Activated CD4-positive, alpha-beta T cell treated with anti-CD3 and anti-CD28 coated beads for 36 hours (primary cell): ENCODE results near the gene CASKIN1. TPM values are rescaled to one million over a fixed set of nuclear protein-coding genes. Genes with fewer than 3 reads are reported as not detected.
"Not testable (repeated sequence)": the region's sequence is repeated elsewhere in the genome, so short reads cannot be mapped to it uniquely, and the experiment has no call there.

Source experiments
- ATAC-seq: fragments of 200-7000 bp; cut with Tn5 transposase; one replicate; pipeline ENCODE4 v1.10.0; 2021; ENCODE audit warnings: mild to moderate bottlenecking, moderate library complexity
- CTCF ChIA-PET: fragments of 350-600 bp; sonication (Branson Sonifier 250); formaldehyde crosslinking; loops from one replicate; lab custom pipeline; 2021; ENCODE audit warnings: antibody characterized with exemption; lab: Charles Lee
- POLR2A ChIA-PET: fragments of 350-600 bp; sonication (Branson Sonifier 250); formaldehyde crosslinking; loops from one replicate; lab custom pipeline; 2021; ENCODE audit warnings: antibody characterized with exemption, inconsistent platforms; lab: Charles Lee
- DNase-seq: peaks from one replicate; pipeline ENCODE4 v3.0.0-alpha.2; 2020
- H3K27ac Mint-ChIP-seq: one replicate; pipeline ENCODE4 v1.8.0; 2021; ENCODE audit warnings: mixed read lengths
- H3K27me3 Mint-ChIP-seq: one replicate; pipeline ENCODE4 v1.8.0; 2021; ENCODE audit warnings: mixed read lengths
- H3K36me3 Mint-ChIP-seq: one replicate; pipeline ENCODE4 v1.8.0; 2021; ENCODE audit warnings: low read depth, mixed read lengths
- H3K4me1 Mint-ChIP-seq: one replicate; pipeline ENCODE4 v1.8.0; 2021; ENCODE audit warnings: mixed read lengths
- H3K4me3 Mint-ChIP-seq: one replicate; pipeline ENCODE4 v1.8.0; 2021; ENCODE audit warnings: mild to moderate bottlenecking, moderate library complexity, mixed read lengths
- H3K9me3 Mint-ChIP-seq: one replicate; pipeline ENCODE4 v1.8.0; 2021; ENCODE audit warnings: low read depth, mixed read lengths
- intact Hi-C, 2 experiments: fragments of 100-400 bp; cut with DNase I in 1 of 2; cut with micrococcal nuclease in 1 of 2; formaldehyde crosslinking; loops; one replicate each; pipeline versions ENCODE4 v1.14.2 to v1.15.1; 2022 to 2024; cut with DNase I, micrococcal nuclease
- total RNA-seq, 2 experiments: library from RNA; stranded (reverse); gene quantifications; one replicate each; pipeline ENCODE4 v1.2.3, GENCODE V29; 2021

CASKIN1 gene
- total RNA-seq: 1 to 10 TPM in 1 of 2 experiments, under 1 TPM in 1; 0.98 to 1.3 TPM

GRCh38 chr16:2196162-2196980 is at the start of gene CASKIN1:
Gene CASKIN1, minus strand, starts transcription at chr16:2196605. Its CDS starts 173 bp downstream, at chr16:2196432.
- DNase-seq: peak; percentile 42
- Mint-ChIP-seq H3K9me3 (no peaks in the 10 kb centered on the region), H3K27me3 (peaks cover 23% of the 10 kb centered on the region), H3K27ac (no peak within 1 kb of the TSS), H3K4me1 (peaks cover 5% of the 10 kb centered on the region), H3K4me3 (peak within 1 kb of the TSS; percentile 26), H3K36me3 (no peaks in the 10 kb centered on the region)
- intact Hi-C loops: loop anchor here in 1 of 2 experiments (5.0 kb wide), 1 partner anchor 291 kb away; no protein-coding TSS in a partner anchor
- ChIA-PET CTCF (interaction anchor here (0.9 kb wide), 1 partner anchor 56 kb away, joined by 3 read pairs; no protein-coding TSS in a partner anchor), POLR2A (interaction anchor here (0.6 kb wide), 1 partner anchor 234 kb away, joined by 3 read pairs; no protein-coding TSS in a partner anchor)
- ATAC-seq: peak; percentile 43

DNA sequence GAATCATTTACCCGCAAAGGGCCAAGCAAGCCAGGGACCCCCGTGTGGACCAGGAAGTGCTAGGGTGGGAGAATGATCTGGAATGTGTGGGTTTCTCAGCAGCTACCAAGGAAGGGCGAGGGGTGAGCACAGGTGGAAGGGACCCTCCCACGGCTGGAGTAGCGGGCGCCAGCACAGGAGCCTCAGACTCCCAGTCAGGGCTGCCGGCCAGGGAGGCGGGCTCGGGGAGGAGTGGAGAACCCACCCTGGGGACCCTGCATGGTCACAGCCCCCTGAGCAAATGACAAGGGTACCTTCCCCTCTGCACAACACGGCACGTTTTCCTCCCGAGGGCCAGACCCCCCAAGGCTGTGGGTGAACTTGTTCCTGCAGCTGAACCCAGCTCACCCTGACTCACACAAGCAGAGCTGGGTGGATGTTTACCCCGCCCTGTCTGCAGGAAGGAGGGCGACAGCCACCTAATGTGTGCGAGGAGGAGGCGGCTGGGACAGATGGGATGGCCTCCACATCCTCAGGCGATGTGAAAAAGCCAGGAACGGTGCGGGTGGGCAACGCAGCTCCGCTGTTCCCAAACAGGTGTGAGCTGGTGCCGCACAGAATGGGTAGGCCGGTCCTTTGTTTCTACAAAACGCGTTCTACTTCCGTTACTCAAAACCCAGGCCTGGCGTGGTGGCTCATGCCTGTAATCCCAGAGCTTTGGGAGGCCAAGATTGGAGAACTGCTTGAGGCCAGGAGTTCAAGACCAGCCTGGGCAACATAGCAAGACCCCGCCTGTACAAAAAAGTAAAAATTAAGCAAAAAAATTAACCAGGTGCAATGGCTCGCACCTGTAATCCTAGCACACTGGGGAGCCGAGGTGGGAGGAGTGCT is 48.8 kb upstream of the CASKIN1 start:
- ATAC-seq: no peak
- Mint-ChIP-seq H3K4me3 (no peak overlapping the region), H3K36me3 (peaks cover 15% of the 10 kb centered on the region), H3K27me3 (no peaks in the 10 kb centered on the region), H3K27ac (no peak overlapping the region), H3K9me3 (no peaks in the 10 kb centered on the region), H3K4me1 (no peaks in the 10 kb centered on the region)
- no peak for DNase-seq
- POLR2A ChIA-PET: no interaction called here
- intact Hi-C loops: no loop called here
- CTCF ChIA-PET: no interaction called here

- H3K27me3 Mint-ChIP-seq: no peaks in the 10 kb centered on the region
- no peak overlapping the region for H3K4me3 Mint-ChIP-seq
- no peaks in the 10 kb centered on the region for H3K4me1 Mint-ChIP-seq
- intact Hi-C loops: no loop called here
- no peaks in the 10 kb centered on the region for H3K9me3 Mint-ChIP-seq
- ChIA-PET CTCF (no interaction called here), POLR2A (no interaction called here)
- ATAC-seq (no peak), DNase-seq (no peak)
- no peak overlapping the region for H3K27ac Mint-ChIP-seq
- peaks cover 15% of the 10 kb centered on the region for H3K36me3 Mint-ChIP-seq
Measured at GRCh38 chr16:2244301-2244700, 47.9 kb upstream of the CASKIN1 start.

DNA sequence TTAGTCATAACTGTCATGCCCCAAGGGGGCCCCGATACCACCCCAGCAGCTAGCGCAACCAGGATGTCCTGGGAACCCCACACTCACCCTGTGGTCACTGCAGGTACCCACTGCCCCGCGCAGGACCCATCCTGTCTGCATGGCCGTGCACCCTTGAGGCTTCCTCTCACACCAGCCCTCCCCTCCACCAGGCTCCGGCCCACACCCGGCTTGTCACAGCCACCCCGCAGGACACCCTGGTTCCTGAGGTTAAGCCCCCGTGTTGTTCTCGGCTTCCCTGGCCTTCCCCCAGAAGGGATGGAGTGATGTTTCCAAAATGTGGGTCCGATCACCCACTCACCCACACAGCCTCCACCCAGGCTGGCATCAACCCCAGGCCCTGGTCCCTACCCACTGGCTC is 47.4 kb upstream of the CASKIN1 start:
- H3K4me3 Mint-ChIP-seq: no peak overlapping the region
- H3K27ac Mint-ChIP-seq: no peak overlapping the region
- H3K9me3 Mint-ChIP-seq: no peaks in the 10 kb centered on the region
- ChIA-PET CTCF (interaction anchor here (1.0 kb wide), 1 partner anchor 49 kb away, joined by 3 read pairs; no protein-coding TSS in a partner anchor), POLR2A (no interaction called here)
- DNase-seq (no peak), ATAC-seq (no peak)
- no peaks in the 10 kb centered on the region for H3K27me3 Mint-ChIP-seq
- H3K4me1 Mint-ChIP-seq: no peaks in the 10 kb centered on the region
- H3K36me3 Mint-ChIP-seq: peaks cover 15% of the 10 kb centered on the region
- intact Hi-C loops: no loop called here

GRCh38 chr16:2243031-2243528 is 46.7 kb upstream of the CASKIN1 start:
- no peak overlapping the region for H3K4me3 Mint-ChIP-seq
- CTCF ChIA-PET: interaction anchor here (1.0 kb wide), 1 partner anchor 49 kb away, joined by 3 read pairs; no protein-coding TSS in a partner anchor
- no peaks in the 10 kb centered on the region for H3K4me1 Mint-ChIP-seq
- H3K27me3 Mint-ChIP-seq: no peaks in the 10 kb centered on the region
- POLR2A ChIA-PET: interaction anchor here (0.6 kb wide), 1 partner anchor 21 kb away, joined by 3 read pairs; no protein-coding TSS in a partner anchor
- DNase-seq (no peak), ATAC-seq (no peak)
- intact Hi-C loops: no loop called here
- H3K27ac Mint-ChIP-seq: no peak overlapping the region
- no peaks in the 10 kb centered on the region for H3K9me3 Mint-ChIP-seq
- H3K36me3 Mint-ChIP-seq: peaks cover 10% of the 10 kb centered on the region

- POLR2A ChIA-PET: interaction anchor here (0.6 to 1.0 kb wide), 2 partner anchors 9 to 20 kb away, joined by 3 read pairs; no protein-coding TSS in a partner anchor
- Mint-ChIP-seq H3K4me1 (no peaks in the 10 kb centered on the region), H3K4me3 (no peak overlapping the region), H3K9me3 (no peaks in the 10 kb centered on the region), H3K27ac (no peak overlapping the region), H3K36me3 (peaks cover 8% of the 10 kb centered on the region), H3K27me3 (no peaks in the 10 kb centered on the region)
- DNase-seq (no peak), ATAC-seq (no peak)
- CTCF ChIA-PET: interaction anchor here (1.0 kb wide), 1 partner anchor 48 kb away, joined by 3 read pairs; no protein-coding TSS in a partner anchor
- intact Hi-C loops: no loop called here
Measured at GRCh38 chr16:2242598-2242997, 46.2 kb upstream of the CASKIN1 start.

DNA sequence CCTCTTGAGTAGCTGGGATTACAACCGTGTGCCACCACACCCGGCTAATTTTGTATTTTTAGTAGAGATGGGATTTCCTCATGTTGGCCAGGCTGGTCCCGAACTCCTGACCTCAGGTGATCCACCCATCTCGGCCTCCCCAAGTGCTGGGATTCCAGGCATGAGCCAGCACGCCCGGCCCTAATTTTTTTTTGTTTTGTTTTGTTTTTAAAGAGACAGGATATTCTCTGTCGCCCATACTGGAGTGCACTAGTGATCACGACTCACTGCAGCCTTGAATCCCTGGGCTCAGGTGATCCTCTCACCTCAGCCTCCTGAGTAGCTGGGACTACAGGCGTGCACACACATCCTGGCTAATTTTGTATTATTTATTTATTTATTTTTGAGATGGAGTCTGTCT is 43.9 kb upstream of the CASKIN1 start:
- POLR2A ChIA-PET, H3K27ac Mint-ChIP-seq, H3K4me3 Mint-ChIP-seq, DNase-seq, ATAC-seq, intact Hi-C loops, H3K9me3 Mint-ChIP-seq, CTCF ChIA-PET, H3K27me3 Mint-ChIP-seq, H3K36me3 Mint-ChIP-seq, H3K4me1 Mint-ChIP-seq: not testable (repeated sequence)

GRCh38 chr16:2238838-2239675 is 42.7 kb upstream of the CASKIN1 start:
- Mint-ChIP-seq H3K27ac (no peak overlapping the region), H3K4me1 (peaks cover 2% of the 10 kb centered on the region), H3K27me3 (peaks cover 2% of the 10 kb centered on the region), H3K4me3 (no peak overlapping the region), H3K9me3 (no peaks in the 10 kb centered on the region), H3K36me3 (peaks cover 12% of the 10 kb centered on the region)
- DNase-seq: no peak
- intact Hi-C loops: no loop called here
- POLR2A ChIA-PET: interaction anchor here (0.6 kb wide), 1 partner anchor 182 kb away, joined by 3 read pairs; no protein-coding TSS in a partner anchor
- CTCF ChIA-PET: interaction anchor here (0.6 kb wide), 1 partner anchor 8 kb away, joined by 3 read pairs; no protein-coding TSS in a partner anchor
- no peak for ATAC-seq

DNA sequence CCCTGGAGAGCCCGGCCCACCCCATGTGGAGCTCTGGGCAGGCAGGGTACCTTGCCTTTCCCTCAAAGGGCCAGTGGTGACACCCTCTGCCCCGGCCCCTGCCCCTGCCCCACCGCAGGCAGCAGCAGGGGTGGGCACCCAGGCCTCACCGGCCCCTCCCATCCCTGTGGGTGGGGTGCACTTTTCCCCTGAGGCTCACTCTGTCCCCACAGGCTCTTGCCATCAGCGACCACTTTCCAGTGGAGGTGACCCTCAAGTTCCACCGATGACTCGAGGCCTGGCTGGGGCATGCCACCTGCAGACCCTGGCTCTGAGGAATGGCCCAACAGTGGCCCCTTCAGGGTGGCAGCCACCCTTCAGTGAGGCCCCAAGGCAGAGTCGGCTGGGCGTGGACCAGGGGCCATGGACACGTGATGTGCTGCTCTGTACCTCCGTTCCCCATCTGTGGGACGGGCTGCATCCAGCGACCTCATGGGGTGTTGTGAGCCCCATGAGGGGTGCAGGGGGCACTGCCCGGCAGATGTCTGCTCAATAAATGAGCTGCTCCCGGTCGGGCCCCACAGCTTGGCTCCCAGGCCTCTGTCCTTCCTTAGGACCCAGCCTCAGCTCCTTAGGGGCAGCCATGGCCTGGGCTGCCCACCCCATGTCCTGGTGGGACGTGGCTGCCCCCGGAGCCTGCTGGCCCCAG is 41.9 kb upstream of the CASKIN1 start:
- peaks cover 13% of the 10 kb centered on the region for H3K36me3 Mint-ChIP-seq
- POLR2A ChIA-PET: interaction anchor here (0.6 kb wide), 1 partner anchor 183 kb away, joined by 3 read pairs; no protein-coding TSS in a partner anchor
- DNase-seq (no peak), ATAC-seq (no peak)
- peaks cover 2% of the 10 kb centered on the region for H3K27me3 Mint-ChIP-seq
- H3K4me3 Mint-ChIP-seq: no peak overlapping the region
- H3K27ac Mint-ChIP-seq: no peak overlapping the region
- CTCF ChIA-PET: interaction anchor here (0.6 kb wide), 1 partner anchor 9 kb away, joined by 3 read pairs; no protein-coding TSS in a partner anchor
- H3K4me1 Mint-ChIP-seq: peaks cover 2% of the 10 kb centered on the region
- intact Hi-C loops: no loop called here
- H3K9me3 Mint-ChIP-seq: no peaks in the 10 kb centered on the region
